ENCODE data around the gene PRSS23. TPM values are rescaled to one million over a fixed set of nuclear protein-coding genes. Genes with fewer than 3 reads are reported as not detected.

Gene PRSS23
- total RNA-seq, 2 experiments from 2014 or later = not detected

- no TSS peak for BruUV-seq (replicated peaks)
- Histone ChIP-seq H3K9me2 (ENCODE audit: insufficient read depth, low read length) (no peaks in the 10 kb centered on the region), H3K4me2 (ENCODE audit: low read length) (no peak overlapping the region), H3K36me3 (ENCODE audit: insufficient read depth, low read length) (no peaks in the 10 kb centered on the region), H3K4me1 (ENCODE audit: insufficient read depth, low read length, poor library complexity, severe bottlenecking) (no peaks in the 10 kb centered on the region), H3K4me3 (ENCODE audit: low read depth, low read length, poor library complexity, severe bottlenecking) (no peak overlapping the region), H3K79me2 (ENCODE audit: insufficient read depth, low read depth, low read length) (no peaks in the 10 kb centered on the region), H4K20me1 (ENCODE audit: insufficient read depth, low read length) (no peaks in the 10 kb centered on the region), H3K27ac (ENCODE audit: low read depth, low read length, poor library complexity, severe bottlenecking) (no peak overlapping the region), H2AFZ (ENCODE audit: low read length) (no peak overlapping the region), H3K9me3 (ENCODE audit: low read length) (no peaks in the 10 kb centered on the region)
- intact Hi-C loops (cut with micrococcal nuclease; ENCODE audit: unreplicated experiment) = no loop called here
- no peak for TF ChIP-seq EZH2phosphoT487 (IDR thresholded peaks at IDR 0.05; ENCODE audit: borderline replicate concordance, low read depth, low read length)
- TF ChIP-seq, protein P1, sequence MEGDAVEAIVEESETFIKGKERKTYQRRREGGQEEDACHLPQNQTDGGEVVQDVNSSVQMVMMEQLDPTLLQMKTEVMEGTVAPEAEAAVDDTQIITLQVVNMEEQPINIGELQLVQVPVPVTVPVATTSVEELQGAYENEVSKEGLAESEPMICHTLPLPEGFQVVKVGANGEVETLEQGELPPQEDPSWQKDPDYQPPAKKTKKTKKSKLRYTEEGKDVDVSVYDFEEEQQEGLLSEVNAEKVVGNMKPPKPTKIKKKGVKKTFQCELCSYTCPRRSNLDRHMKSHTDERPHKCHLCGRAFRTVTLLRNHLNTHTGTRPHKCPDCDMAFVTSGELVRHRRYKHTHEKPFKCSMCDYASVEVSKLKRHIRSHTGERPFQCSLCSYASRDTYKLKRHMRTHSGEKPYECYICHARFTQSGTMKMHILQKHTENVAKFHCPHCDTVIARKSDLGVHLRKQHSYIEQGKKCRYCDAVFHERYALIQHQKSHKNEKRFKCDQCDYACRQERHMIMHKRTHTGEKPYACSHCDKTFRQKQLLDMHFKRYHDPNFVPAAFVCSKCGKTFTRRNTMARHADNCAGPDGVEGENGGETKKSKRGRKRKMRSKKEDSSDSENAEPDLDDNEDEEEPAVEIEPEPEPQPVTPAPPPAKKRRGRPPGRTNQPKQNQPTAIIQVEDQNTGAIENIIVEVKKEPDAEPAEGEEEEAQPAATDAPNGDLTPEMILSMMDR (conservative IDR thresholded peaks at IDR 0.05; ENCODE audit: low read length) = no peak
- CTCF ChIA-PET (ENCODE audit: unreplicated experiment) = no interaction called here
- no peak for DNase-seq (ENCODE audit: low spot score)
- POLR2A ChIA-PET = interaction anchor here (0.9 kb wide), 1 partner anchor 255 kb away, joined by 3 read pairs; no protein-coding TSS in a partner anchor
Measured at GRCh38 chr11:86803136-86804045, 3.0 kb downstream of the PRSS23 start.

GRCh38 chr11:86804951-86805350, 4.6 kb downstream of the PRSS23 start:
- intact Hi-C loops (cut with micrococcal nuclease; ENCODE audit: unreplicated experiment) = no loop called here
- H4K20me1 ChIP-seq (ENCODE audit: insufficient read depth, low read length) = no peaks in the 10 kb centered on the region
- no peak overlapping the region for H3K4me3 ChIP-seq (ENCODE audit: low read depth, low read length, poor library complexity, severe bottlenecking)
- no peak overlapping the region for H3K27ac ChIP-seq (ENCODE audit: low read depth, low read length, poor library complexity, severe bottlenecking)
- POLR2A ChIA-PET = no interaction called here
- no peaks in the 10 kb centered on the region for H3K9me3 ChIP-seq (ENCODE audit: low read length)
- no peaks in the 10 kb centered on the region for H3K9me2 ChIP-seq (ENCODE audit: insufficient read depth, low read length)
- no peaks in the 10 kb centered on the region for H3K36me3 ChIP-seq (ENCODE audit: insufficient read depth, low read length)
- no peak overlapping the region for H2AFZ ChIP-seq (ENCODE audit: low read length)
- TF ChIP-seq EZH2phosphoT487 (IDR thresholded peaks at IDR 0.05; ENCODE audit: borderline replicate concordance, low read depth, low read length) = no peak
- H3K79me2 ChIP-seq (ENCODE audit: insufficient read depth, low read depth, low read length) = no peaks in the 10 kb centered on the region
- CTCF ChIA-PET (ENCODE audit: unreplicated experiment) = no interaction called here
- no peak for DNase-seq (ENCODE audit: low spot score)
- H3K4me1 ChIP-seq (ENCODE audit: insufficient read depth, low read length, poor library complexity, severe bottlenecking) = no peaks in the 10 kb centered on the region
- no TSS peak for BruUV-seq (replicated peaks)
- H3K4me2 ChIP-seq (ENCODE audit: low read length) = no peak overlapping the region

GRCh38 chr11:86805873-86806310, 5.5 kb downstream of the PRSS23 start:
- no peak overlapping the region for H3K4me2 ChIP-seq (ENCODE audit: low read length)
- intact Hi-C loops (cut with micrococcal nuclease; ENCODE audit: unreplicated experiment) = no loop called here

More at GRCh38 chr11:86805873-86806310, 5.5 kb downstream of the PRSS23 start:
- no peak for TF ChIP-seq EZH2phosphoT487 (IDR thresholded peaks at IDR 0.05; ENCODE audit: borderline replicate concordance, low read depth, low read length)
- TF ChIP-seq, protein P1 (conservative IDR thresholded peaks at IDR 0.05; ENCODE audit: low read length) = no peak
- no peak overlapping the region for H3K4me3 ChIP-seq (ENCODE audit: low read depth, low read length, poor library complexity, severe bottlenecking)
- DNase-seq (ENCODE audit: low spot score) = no peak
- no peaks in the 10 kb centered on the region for H3K9me2 ChIP-seq (ENCODE audit: insufficient read depth, low read length)
- H4K20me1 ChIP-seq (ENCODE audit: insufficient read depth, low read length) = no peaks in the 10 kb centered on the region
- no peaks in the 10 kb centered on the region for H3K9me3 ChIP-seq (ENCODE audit: low read length)
- ChIA-PET CTCF (ENCODE audit: unreplicated experiment) (no interaction called here), POLR2A (interaction anchor here (0.8 to 1.4 kb wide), 2 partner anchors 9 to 14 kb away, joined by 3 to 4 read pairs; no protein-coding TSS in a partner anchor)
- no peaks in the 10 kb centered on the region for H3K4me1 ChIP-seq (ENCODE audit: insufficient read depth, low read length, poor library complexity, severe bottlenecking)
- no peaks in the 10 kb centered on the region for H3K79me2 ChIP-seq (ENCODE audit: insufficient read depth, low read depth, low read length)
- no peaks in the 10 kb centered on the region for H3K36me3 ChIP-seq (ENCODE audit: insufficient read depth, low read length)
- no TSS peak for BruUV-seq (replicated peaks)
- H2AFZ ChIP-seq (ENCODE audit: low read length) = no peak overlapping the region
- no peak overlapping the region for H3K27ac ChIP-seq (ENCODE audit: low read depth, low read length, poor library complexity, severe bottlenecking)
